ENCODE measurements around the gene PROK2.

Gene PROK2

GRCh38 chr3:71786217-71786549 lies 1.2 kb upstream of the PROK2 start:
- DNase-seq (ENCODE audit: low spot score), result no peak

GRCh38 chr3:71785532-71786216 lies 726 bp upstream of the PROK2 start:
- no peak for DNase-seq (ENCODE audit: low spot score)

GRCh38 chr3:71784201-71784913 lies 591 bp downstream of the PROK2 start:
- no peak for DNase-seq (ENCODE audit: low spot score)

GRCh38 chr3:71783152-71783551 lies 1.8 kb downstream of the PROK2 start:
- DNase-seq (ENCODE audit: low spot score), result no peak

GRCh38 chr3:71780430-71780829 lies 4.5 kb downstream of the PROK2 start:
- no peak for DNase-seq (ENCODE audit: low spot score)

GRCh38 chr3:71779674-71780377 lies 5.1 kb downstream of the PROK2 start:
- no peak for DNase-seq (ENCODE audit: low spot score)

GRCh38 chr3:71778353-71778752 lies 6.6 kb downstream of the PROK2 start:
- DNase-seq (ENCODE audit: low spot score), result no peak

- DNase-seq (ENCODE audit: low spot score), result no peak
These were observed 8.4 kb downstream of the PROK2 start for GRCh38 chr3:71776538-71776937.

GRCh38 chr3:71771884-71772283 lies 13.1 kb downstream of the PROK2 start:
- no peak for DNase-seq (ENCODE audit: low spot score)

- no peak for DNase-seq (ENCODE audit: low spot score)
These were observed 13.8 kb downstream of the PROK2 start for GRCh38 chr3:71771126-71771525.

- no peak for DNase-seq (ENCODE audit: low spot score)
These were observed 21.5 kb downstream of the PROK2 start for GRCh38 chr3:71763426-71763825.

GRCh38 chr3:71760140-71760539 lies 24.8 kb downstream of the PROK2 start:
- no peak for DNase-seq (ENCODE audit: low spot score)

GRCh38 chr3:71759401-71759800 lies 25.5 kb downstream of the PROK2 start:
- DNase-seq (ENCODE audit: low spot score), result no peak

- no peak for DNase-seq (ENCODE audit: low spot score)
These were observed 26.9 kb downstream of the PROK2 start for GRCh38 chr3:71758091-71758490.

- DNase-seq (ENCODE audit: low spot score), result no peak
These were observed 30.2 kb downstream of the PROK2 start for GRCh38 chr3:71754610-71755253.

- DNase-seq (ENCODE audit: low spot score), result no peak
These were observed 31.0 kb downstream of the PROK2 start, which contains the start of gene GPR27 for GRCh38 chr3:71753701-71754609. Gene GPR27, plus strand, starts transcription at chr3:71753855. Its CDS starts 195 bp downstream, at chr3:71754050.

GRCh38 chr3:71752831-71753700 lies 31.9 kb downstream of the PROK2 start:
- DNase-seq (ENCODE audit: low spot score), result no peak

GRCh38 chr3:71751602-71752001 lies 33.3 kb downstream of the PROK2 start:
- DNase-seq (ENCODE audit: low spot score), result no peak

GRCh38 chr3:71744738-71745137 lies 40.2 kb downstream of the PROK2 start:
- DNase-seq (ENCODE audit: low spot score), result no peak

GRCh38 chr3:71742621-71743020 lies 42.3 kb downstream of the PROK2 start:
- no peak for DNase-seq (ENCODE audit: low spot score)

- DNase-seq (ENCODE audit: low spot score), result no peak
These were observed 50.1 kb downstream of the PROK2 start for GRCh38 chr3:71734881-71735280.
